HEK293 (cell line): Measurements from ENCODE around the gene LONP2.

Experiments
- CTCF ChIA-PET: fragments of 350-600 bp; formaldehyde crosslinking; extraction: SDS; loops from one replicate; lab custom pipeline; 2021; ENCODE audit warnings: antibody characterized with exemption; lab: Yijun Ruan, JAX
- POLR2A ChIA-PET: fragments of 300-600 bp; formaldehyde crosslinking; extraction: SDS; loops from one replicate; lab custom pipeline; 2020; ENCODE audit warnings: antibody characterized with exemption, inconsistent platforms; lab: Yijun Ruan, JAX
- H3K27ac ChIP-seq: fragments of 200-500 bp; sonication (Bioruptor generic); 2 replicates; pipeline ENCODE4 v1.5.1; 2014; ENCODE audit warnings: low read depth, low read length, control low read depth, inconsistent platforms; ENCODE audit errors: extremely low read depth
- H3K36me3 ChIP-seq, 2 experiments: fragments of 200-500 bp in 1 of 2; sonication (Bioruptor generic) in 1 of 2; 1 replicate in 1 of 2; 2 replicates in 1 of 2; pipeline ENCODE4 v1.5.1; 2014 to 2017; ENCODE audit warnings: inconsistent platforms in 2 of 2, low read length in 2 of 2; ENCODE audit not compliant: control insufficient read depth in 2 of 2, insufficient read depth in 1 of 2
- H3K4me1 ChIP-seq: fragments of 200-500 bp; sonication (Bioruptor generic); 2 replicates; pipeline ENCODE4 v1.5.1; 2014; ENCODE audit warnings: mild to moderate bottlenecking, low read length, inconsistent platforms; ENCODE audit not compliant: control insufficient read depth, insufficient read depth
- H3K4me3 ChIP-seq: 2 replicates; pipeline ENCODE4 v1.5.1; 2011; ENCODE audit warnings: low read depth, mild to moderate bottlenecking, control low read depth, low read length, moderate library complexity
- H3K9me3 ChIP-seq: fragments of 200-500 bp; sonication (Bioruptor generic); 2 replicates; pipeline ENCODE4 v1.5.1; 2014; ENCODE audit warnings: low read depth, low read length, inconsistent platforms; ENCODE audit not compliant: control insufficient read depth, insufficient read depth
- GLI4 ChIP-seq: fragments of 450-650 bp; formaldehyde crosslinking; IDR thresholded peaks from 2 replicates; pipeline ENCODE4 v1.5.1; 2016; ENCODE audit warnings: missing biosample characterization, missing genetic modification characterization
- HOXA7 ChIP-seq: sonication (generic); formaldehyde crosslinking; IDR thresholded peaks from 2 replicates; pipeline ENCODE4 v1.8.1; 2022; ENCODE audit warnings: missing genetic modification reagents, borderline replicate concordance
- PRDM1 ChIP-seq: fragments of 450-650 bp; formaldehyde crosslinking; IDR thresholded peaks from 2 replicates; pipeline ENCODE4; 2016; ENCODE audit warnings: missing biosample characterization, missing genetic modification characterization
- WT1 ChIP-seq: fragments of 450-650 bp; formaldehyde crosslinking; IDR thresholded peaks from 2 replicates; pipeline ENCODE4 v1.5.1; 2016; ENCODE audit warnings: missing biosample characterization, missing genetic modification characterization
- ZBTB20 ChIP-seq: fragments of 450-650 bp; formaldehyde crosslinking; IDR thresholded peaks from 2 replicates; pipeline ENCODE4 v1.5.1; 2016; ENCODE audit warnings: missing biosample characterization, missing genetic modification characterization
- ZNF10 ChIP-seq: fragments of 450-650 bp; formaldehyde crosslinking; IDR thresholded peaks from 2 replicates; pipeline ENCODE4 v1.5.1; 2017; ENCODE audit warnings: missing biosample characterization, missing genetic modification characterization
- ZNF114 ChIP-seq: fragments of 450-650 bp; formaldehyde crosslinking; IDR thresholded peaks from 2 replicates; pipeline ENCODE4 v1.5.0; 2017; ENCODE audit warnings: missing biosample characterization, missing genetic modification characterization
- ZNF138 ChIP-seq: fragments of 450-650 bp; formaldehyde crosslinking; IDR thresholded peaks from 2 replicates; pipeline ENCODE4 v1.5.1; 2016; ENCODE audit warnings: missing biosample characterization, missing genetic modification characterization, borderline replicate concordance
- ZNF140 ChIP-seq: fragments of 450-650 bp; formaldehyde crosslinking; IDR thresholded peaks from 2 replicates; pipeline ENCODE4 v1.5.1; 2016; ENCODE audit warnings: missing biosample characterization, missing genetic modification characterization
- ZNF157 ChIP-seq: fragments of 450-650 bp; formaldehyde crosslinking; IDR thresholded peaks from 2 replicates; pipeline ENCODE4 v1.5.1; 2016; ENCODE audit warnings: missing biosample characterization, missing genetic modification characterization
- ZNF292 ChIP-seq: fragments of 450-650 bp; formaldehyde crosslinking; IDR thresholded peaks from 2 replicates; pipeline ENCODE4 v1.5.1; 2016; ENCODE audit warnings: low read depth, missing biosample characterization, missing genetic modification characterization, borderline replicate concordance
- ZNF324 ChIP-seq: fragments of 450-650 bp; formaldehyde crosslinking; IDR thresholded peaks from 2 replicates; pipeline ENCODE4 v1.5.1; 2016; ENCODE audit warnings: missing biosample characterization, missing genetic modification characterization
- ZNF335 ChIP-seq: fragments of 450-650 bp; formaldehyde crosslinking; conservative IDR thresholded peaks from 2 replicates; pipeline ENCODE4 v1.5.1; 2016; ENCODE audit warnings: missing biosample characterization, missing genetic modification characterization
- ZNF501 ChIP-seq: fragments of 450-650 bp; formaldehyde crosslinking; IDR thresholded peaks from 2 replicates; pipeline ENCODE4 v1.5.1; 2016; ENCODE audit warnings: missing biosample characterization, missing genetic modification characterization
- ZNF521 ChIP-seq: fragments of 450-650 bp; formaldehyde crosslinking; IDR thresholded peaks from 2 replicates; pipeline ENCODE4 v1.5.1; 2017; ENCODE audit warnings: missing biosample characterization, mild to moderate bottlenecking, missing genetic modification characterization
- ZNF544 ChIP-seq: fragments of 450-650 bp; formaldehyde crosslinking; IDR thresholded peaks from 2 replicates; pipeline ENCODE4 v1.5.0; 2017; ENCODE audit warnings: missing biosample characterization, missing genetic modification characterization
- ZNF555 ChIP-seq: fragments of 450-650 bp; formaldehyde crosslinking; conservative IDR thresholded peaks from 2 replicates; pipeline ENCODE4 v1.5.1; 2017; ENCODE audit warnings: missing biosample characterization, mild to moderate bottlenecking, missing genetic modification characterization, inconsistent platforms
- ZNF600 ChIP-seq: fragments of 450-650 bp; formaldehyde crosslinking; IDR thresholded peaks from 2 replicates; pipeline ENCODE4 v1.5.1; 2016; ENCODE audit warnings: missing biosample characterization, missing genetic modification characterization
- ZNF664 ChIP-seq: fragments of 450-650 bp; formaldehyde crosslinking; IDR thresholded peaks from 2 replicates; pipeline ENCODE4 v1.5.1; 2016; ENCODE audit warnings: missing biosample characterization, missing genetic modification characterization
- ZNF701 ChIP-seq: fragments of 450-650 bp; formaldehyde crosslinking; IDR thresholded peaks from 2 replicates; pipeline ENCODE4 v1.5.1; 2016; ENCODE audit warnings: missing biosample characterization, missing genetic modification characterization
- ZNF768 ChIP-seq: fragments of 450-650 bp; formaldehyde crosslinking; IDR thresholded peaks from 2 replicates; pipeline ENCODE4 v1.5.1; 2018; ENCODE audit warnings: missing biosample characterization, mild to moderate bottlenecking, missing genetic modification characterization
- ZSCAN16 ChIP-seq: fragments of 450-650 bp; formaldehyde crosslinking; IDR thresholded peaks from 2 replicates; pipeline ENCODE4 v1.5.1; 2016; ENCODE audit warnings: missing biosample characterization, missing genetic modification characterization
- TF ChIP-seq, protein P1 (sequence below): fragments of 450-650 bp; IDR thresholded peaks from 2 replicates; pipeline ENCODE4 v1.5.1; 2018; ENCODE audit warnings: missing biosample characterization, missing genetic modification characterization
- TF ChIP-seq, protein P2 (sequence below): fragments of 450-650 bp; formaldehyde crosslinking; IDR thresholded peaks from 2 replicates; pipeline ENCODE4 v1.5.0; 2017; ENCODE audit warnings: missing biosample characterization, missing genetic modification characterization, borderline replicate concordance
- TF ChIP-seq, protein P3 (sequence below): fragments of 450-650 bp; formaldehyde crosslinking; IDR thresholded peaks from 2 replicates; pipeline ENCODE4 v1.5.1; 2016; ENCODE audit warnings: missing biosample characterization, missing genetic modification characterization
- TF ChIP-seq, protein P4 (sequence below): fragments of 450-650 bp; formaldehyde crosslinking; IDR thresholded peaks from 2 replicates; pipeline ENCODE4 v1.5.1; 2016; ENCODE audit warnings: missing biosample characterization, missing genetic modification characterization

LONP2 gene

DNA sequence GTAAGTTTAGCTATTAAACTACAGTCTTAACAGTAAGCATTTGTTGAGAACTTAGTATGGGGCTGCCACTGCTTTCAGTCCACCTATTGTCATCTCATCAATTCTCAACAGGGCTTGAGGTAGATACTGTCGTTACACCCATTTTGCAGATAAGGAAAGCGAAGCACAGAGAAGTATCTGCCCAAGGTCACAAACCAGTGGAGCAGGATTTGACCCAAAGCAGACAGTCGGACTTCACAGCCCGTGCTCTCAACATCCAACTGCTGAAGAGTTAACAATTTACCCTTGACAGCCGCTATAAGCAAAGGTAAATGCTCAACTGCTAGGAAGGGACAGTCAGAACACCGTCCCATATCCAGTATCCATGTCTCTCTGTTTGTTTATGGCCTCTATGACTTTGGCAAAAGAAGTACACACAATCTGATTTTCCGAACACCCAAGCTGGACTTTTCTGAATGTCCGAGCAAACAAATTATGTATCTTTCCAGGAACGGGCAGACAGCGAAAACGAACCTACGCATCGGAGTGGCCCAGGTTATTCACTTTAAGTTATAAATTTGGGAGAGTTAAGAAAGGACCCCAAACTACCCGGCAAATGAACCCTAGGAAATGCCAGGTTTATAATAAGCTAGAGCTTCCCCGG lies 139.9 kb downstream of the LONP2 start:
- CTCF ChIA-PET: interaction anchor here (0.6 to 1.2 kb wide), 3 partner anchors 30 to 385 kb away, joined by 3 to 5 read pairs (median 4); no protein-coding TSS in a partner anchor
- no peaks in the 10 kb centered on the region; a peak in 1 of 3 replicates for H3K36me3 ChIP-seq
- H3K9me3 ChIP-seq: no peaks in the 10 kb centered on the region
- H3K4me1 ChIP-seq: peaks cover 8% of the 10 kb centered on the region; the same call in 1 of the 2 replicates
- POLR2A ChIA-PET: interaction anchor here (0.6 to 3.6 kb wide), 2 partner anchors 18 to 1575 kb away, joined by 7 to 31 read pairs; no protein-coding TSS in a partner anchor
- peak overlapping the region; percentile 84 for H3K4me3 ChIP-seq
- H3K27ac ChIP-seq: peak overlapping the region; percentile 98; the same call in 1 of the 2 replicates
- TF ChIP-seq ZNF768 (tag by site-specific recombination) (0 out of 2 replicates have a peak, but pooled peaks have one; percentile 50), ZNF138 (tag by site-specific recombination) (0 out of 2 replicates have a peak, but pooled peaks have one; percentile 10), ZNF140 (tag by site-specific recombination) (no peak), HOXA7 (CRISPR knock-in tag) (no peak), ZNF324 (tag by site-specific recombination) (no peak), PRDM1 (no peak), ZBTB20 (tag by site-specific recombination) (peak; percentile 52), ZNF114 (tag by site-specific recombination) (no peak), ZNF664 (tag by site-specific recombination) (peak; percentile 46; the same call in 1 of the 2 replicates), WT1 (tag by site-specific recombination) (no peak), ZNF157 (tag by site-specific recombination) (no peak), ZNF521 (tag by site-specific recombination) (no peak), ZSCAN16 (no peak), ZNF501 (tag by site-specific recombination) (0 out of 2 replicates have a peak, but pooled peaks have one; percentile 47), GLI4 (tag by site-specific recombination) (no peak), ZNF544 (tag by site-specific recombination) (no peak), ZNF600 (tag by site-specific recombination) (no peak), ZNF292 (tag by site-specific recombination) (no peak), ZNF555 (tag by site-specific recombination) (no peak), ZNF701 (no peak), ZNF335 (tag by site-specific recombination) (peak; percentile 80), ZNF10 (tag by site-specific recombination) (no peak)
- TF ChIP-seq, protein P1, sequence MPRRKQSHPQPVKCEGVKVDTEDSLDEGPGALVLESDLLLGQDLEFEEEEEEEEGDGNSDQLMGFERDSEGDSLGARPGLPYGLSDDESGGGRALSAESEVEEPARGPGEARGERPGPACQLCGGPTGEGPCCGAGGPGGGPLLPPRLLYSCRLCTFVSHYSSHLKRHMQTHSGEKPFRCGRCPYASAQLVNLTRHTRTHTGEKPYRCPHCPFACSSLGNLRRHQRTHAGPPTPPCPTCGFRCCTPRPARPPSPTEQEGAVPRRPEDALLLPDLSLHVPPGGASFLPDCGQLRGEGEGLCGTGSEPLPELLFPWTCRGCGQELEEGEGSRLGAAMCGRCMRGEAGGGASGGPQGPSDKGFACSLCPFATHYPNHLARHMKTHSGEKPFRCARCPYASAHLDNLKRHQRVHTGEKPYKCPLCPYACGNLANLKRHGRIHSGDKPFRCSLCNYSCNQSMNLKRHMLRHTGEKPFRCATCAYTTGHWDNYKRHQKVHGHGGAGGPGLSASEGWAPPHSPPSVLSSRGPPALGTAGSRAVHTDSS (tag by site-specific recombination): 0 out of 2 replicates have a peak, but pooled peaks have one; percentile 5
- TF ChIP-seq, protein P2, sequence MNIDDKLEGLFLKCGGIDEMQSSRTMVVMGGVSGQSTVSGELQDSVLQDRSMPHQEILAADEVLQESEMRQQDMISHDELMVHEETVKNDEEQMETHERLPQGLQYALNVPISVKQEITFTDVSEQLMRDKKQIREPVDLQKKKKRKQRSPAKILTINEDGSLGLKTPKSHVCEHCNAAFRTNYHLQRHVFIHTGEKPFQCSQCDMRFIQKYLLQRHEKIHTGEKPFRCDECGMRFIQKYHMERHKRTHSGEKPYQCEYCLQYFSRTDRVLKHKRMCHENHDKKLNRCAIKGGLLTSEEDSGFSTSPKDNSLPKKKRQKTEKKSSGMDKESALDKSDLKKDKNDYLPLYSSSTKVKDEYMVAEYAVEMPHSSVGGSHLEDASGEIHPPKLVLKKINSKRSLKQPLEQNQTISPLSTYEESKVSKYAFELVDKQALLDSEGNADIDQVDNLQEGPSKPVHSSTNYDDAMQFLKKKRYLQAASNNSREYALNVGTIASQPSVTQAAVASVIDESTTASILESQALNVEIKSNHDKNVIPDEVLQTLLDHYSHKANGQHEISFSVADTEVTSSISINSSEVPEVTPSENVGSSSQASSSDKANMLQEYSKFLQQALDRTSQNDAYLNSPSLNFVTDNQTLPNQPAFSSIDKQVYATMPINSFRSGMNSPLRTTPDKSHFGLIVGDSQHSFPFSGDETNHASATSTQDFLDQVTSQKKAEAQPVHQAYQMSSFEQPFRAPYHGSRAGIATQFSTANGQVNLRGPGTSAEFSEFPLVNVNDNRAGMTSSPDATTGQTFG (tag by site-specific recombination): no peak
- TF ChIP-seq, protein P3, sequence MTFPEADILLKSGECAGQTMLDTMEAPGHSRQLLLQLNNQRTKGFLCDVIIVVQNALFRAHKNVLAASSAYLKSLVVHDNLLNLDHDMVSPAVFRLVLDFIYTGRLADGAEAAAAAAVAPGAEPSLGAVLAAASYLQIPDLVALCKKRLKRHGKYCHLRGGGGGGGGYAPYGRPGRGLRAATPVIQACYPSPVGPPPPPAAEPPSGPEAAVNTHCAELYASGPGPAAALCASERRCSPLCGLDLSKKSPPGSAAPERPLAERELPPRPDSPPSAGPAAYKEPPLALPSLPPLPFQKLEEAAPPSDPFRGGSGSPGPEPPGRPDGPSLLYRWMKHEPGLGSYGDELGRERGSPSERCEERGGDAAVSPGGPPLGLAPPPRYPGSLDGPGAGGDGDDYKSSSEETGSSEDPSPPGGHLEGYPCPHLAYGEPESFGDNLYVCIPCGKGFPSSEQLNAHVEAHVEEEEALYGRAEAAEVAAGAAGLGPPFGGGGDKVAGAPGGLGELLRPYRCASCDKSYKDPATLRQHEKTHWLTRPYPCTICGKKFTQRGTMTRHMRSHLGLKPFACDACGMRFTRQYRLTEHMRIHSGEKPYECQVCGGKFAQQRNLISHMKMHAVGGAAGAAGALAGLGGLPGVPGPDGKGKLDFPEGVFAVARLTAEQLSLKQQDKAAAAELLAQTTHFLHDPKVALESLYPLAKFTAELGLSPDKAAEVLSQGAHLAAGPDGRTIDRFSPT (tag by site-specific recombination): no peak
- TF ChIP-seq, protein P4, sequence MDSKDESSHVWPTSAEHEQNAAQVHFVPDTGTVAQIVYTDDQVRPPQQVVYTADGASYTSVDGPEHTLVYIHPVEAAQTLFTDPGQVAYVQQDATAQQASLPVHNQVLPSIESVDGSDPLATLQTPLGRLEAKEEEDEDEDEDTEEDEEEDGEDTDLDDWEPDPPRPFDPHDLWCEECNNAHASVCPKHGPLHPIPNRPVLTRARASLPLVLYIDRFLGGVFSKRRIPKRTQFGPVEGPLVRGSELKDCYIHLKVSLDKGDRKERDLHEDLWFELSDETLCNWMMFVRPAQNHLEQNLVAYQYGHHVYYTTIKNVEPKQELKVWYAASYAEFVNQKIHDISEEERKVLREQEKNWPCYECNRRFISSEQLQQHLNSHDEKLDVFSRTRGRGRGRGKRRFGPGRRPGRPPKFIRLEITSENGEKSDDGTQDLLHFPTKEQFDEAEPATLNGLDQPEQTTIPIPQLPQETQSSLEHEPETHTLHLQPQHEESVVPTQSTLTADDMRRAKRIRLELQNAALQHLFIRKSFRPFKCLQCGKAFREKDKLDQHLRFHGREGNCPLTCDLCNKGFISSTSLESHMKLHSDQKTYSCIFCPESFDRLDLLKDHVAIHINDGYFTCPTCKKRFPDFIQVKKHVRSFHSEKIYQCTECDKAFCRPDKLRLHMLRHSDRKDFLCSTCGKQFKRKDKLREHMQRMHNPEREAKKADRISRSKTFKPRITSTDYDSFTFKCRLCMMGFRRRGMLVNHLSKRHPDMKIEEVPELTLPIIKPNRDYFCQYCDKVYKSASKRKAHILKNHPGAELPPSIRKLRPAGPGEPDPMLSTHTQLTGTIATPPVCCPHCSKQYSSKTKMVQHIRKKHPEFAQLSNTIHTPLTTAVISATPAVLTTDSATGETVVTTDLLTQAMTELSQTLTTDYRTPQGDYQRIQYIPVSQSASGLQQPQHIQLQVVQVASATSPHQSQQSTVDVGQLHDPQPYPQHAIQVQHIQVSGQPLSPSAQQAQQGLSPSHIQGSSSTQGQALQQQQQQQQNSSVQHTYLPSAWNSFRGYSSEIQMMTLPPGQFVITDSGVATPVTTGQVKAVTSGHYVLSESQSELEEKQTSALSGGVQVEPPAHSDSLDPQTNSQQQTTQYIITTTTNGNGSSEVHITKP (tag by site-specific recombination): 0 out of 2 replicates have a peak, but pooled peaks have one; percentile 8
